ENCODE measurements around the gene CAMKMT. TPM values are rescaled to one million over a fixed set of nuclear protein-coding genes. Genes with fewer than 3 reads are reported as not detected.

CAMKMT gene
- total and polyA plus RNA-seq, 9 of the 15 experiments (the other 6 are each of a cell fraction or from before 2014, with no cell fraction given), result 1.6 to 15.3 (median 7.4) TPM

DNA sequence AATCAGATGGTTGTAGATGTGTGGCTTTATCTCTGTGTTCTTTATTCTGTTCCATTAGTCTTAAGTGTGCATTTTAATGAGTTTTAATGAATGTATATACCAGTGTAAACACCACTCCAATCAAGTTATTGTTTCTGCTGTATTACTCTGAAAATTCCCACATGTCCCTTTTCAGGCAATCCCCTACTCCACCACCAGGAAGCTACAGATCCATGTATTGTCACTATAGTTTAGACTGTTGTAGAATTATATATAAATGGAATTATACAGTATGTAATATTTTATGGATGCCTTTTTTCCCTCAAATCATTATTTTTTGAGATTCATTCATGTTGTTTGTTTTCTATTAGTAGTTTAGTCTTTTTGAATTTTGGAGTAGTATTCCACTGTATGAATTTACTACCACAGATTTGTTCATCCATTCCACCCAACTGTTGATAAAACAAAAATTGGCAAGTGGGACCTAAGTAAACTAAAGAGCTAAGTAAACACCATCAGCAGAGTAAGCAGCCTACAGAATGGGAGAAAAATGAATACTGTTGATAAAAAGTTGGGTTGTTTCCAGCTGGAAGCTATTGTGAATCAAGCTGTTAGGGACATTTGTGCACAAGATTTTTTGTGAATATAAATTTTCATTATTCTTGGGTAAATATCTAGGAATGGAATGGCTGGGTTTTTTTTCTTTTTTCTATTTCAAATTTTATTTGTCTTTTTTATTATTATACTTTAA is 262.0 kb downstream of the CAMKMT start:
- intact Hi-C loops (cut with micrococcal nuclease), result no loop called here

More for the DNA sequence above, 262.0 kb downstream of the CAMKMT start:
- ATAC-seq (no peak), DNase-seq (ENCODE audit: extremely low read depth in 1 of 4, low spot score in 3 of 4) (no peak), FAIRE-seq (no peak)
- BruUV-seq (replicated peaks), result no TSS peak
- TF ChIP-seq FOXA1 (IDR thresholded peaks at IDR 0.05; ENCODE audit: borderline replicate concordance), result no peak
- no peak for TF ChIP-seq ZKSCAN1 (IDR thresholded peaks at IDR 0.05; ENCODE audit: low read depth, low read length)
- no peak for TF ChIP-seq HMG20B (CRISPR knock-in tag; IDR thresholded peaks at IDR 0.05)
- TF ChIP-seq KDM2B (CRISPR knock-in tag; IDR thresholded peaks at IDR 0.05), result no peak
- no peak for TF ChIP-seq ZNF324 (CRISPR knock-in tag; IDR thresholded peaks at IDR 0.05)
- TF ChIP-seq PURB (CRISPR knock-in tag; IDR thresholded peaks at IDR 0.05; ENCODE audit: low read depth), result no peak
- TF ChIP-seq, protein P1, sequence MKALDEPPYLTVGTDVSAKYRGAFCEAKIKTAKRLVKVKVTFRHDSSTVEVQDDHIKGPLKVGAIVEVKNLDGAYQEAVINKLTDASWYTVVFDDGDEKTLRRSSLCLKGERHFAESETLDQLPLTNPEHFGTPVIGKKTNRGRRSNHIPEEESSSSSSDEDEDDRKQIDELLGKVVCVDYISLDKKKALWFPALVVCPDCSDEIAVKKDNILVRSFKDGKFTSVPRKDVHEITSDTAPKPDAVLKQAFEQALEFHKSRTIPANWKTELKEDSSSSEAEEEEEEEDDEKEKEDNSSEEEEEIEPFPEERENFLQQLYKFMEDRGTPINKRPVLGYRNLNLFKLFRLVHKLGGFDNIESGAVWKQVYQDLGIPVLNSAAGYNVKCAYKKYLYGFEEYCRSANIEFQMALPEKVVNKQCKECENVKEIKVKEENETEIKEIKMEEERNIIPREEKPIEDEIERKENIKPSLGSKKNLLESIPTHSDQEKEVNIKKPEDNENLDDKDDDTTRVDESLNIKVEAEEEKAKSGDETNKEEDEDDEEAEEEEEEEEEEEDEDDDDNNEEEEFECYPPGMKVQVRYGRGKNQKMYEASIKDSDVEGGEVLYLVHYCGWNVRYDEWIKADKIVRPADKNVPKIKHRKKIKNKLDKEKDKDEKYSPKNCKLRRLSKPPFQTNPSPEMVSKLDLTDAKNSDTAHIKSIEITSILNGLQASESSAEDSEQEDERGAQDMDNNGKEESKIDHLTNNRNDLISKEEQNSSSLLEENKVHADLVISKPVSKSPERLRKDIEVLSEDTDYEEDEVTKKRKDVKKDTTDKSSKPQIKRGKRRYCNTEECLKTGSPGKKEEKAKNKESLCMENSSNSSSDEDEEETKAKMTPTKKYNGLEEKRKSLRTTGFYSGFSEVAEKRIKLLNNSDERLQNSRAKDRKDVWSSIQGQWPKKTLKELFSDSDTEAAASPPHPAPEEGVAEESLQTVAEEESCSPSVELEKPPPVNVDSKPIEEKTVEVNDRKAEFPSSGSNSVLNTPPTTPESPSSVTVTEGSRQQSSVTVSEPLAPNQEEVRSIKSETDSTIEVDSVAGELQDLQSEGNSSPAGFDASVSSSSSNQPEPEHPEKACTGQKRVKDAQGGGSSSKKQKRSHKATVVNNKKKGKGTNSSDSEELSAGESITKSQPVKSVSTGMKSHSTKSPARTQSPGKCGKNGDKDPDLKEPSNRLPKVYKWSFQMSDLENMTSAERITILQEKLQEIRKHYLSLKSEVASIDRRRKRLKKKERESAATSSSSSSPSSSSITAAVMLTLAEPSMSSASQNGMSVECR (CRISPR knock-in tag; IDR thresholded peaks at IDR 0.05), result no peak
- TF ChIP-seq SMARCE1 (IDR thresholded peaks at IDR 0.05), result no peak
- TF ChIP-seq ADNP (tag; IDR thresholded peaks at IDR 0.05), result no peak
- no peak overlapping the region for H3K9ac ChIP-seq (ENCODE audit: insufficient read depth in 1 of 2, low read depth in 2 of 2, low read length in 2 of 2)
- H3K27me3 ChIP-seq (ENCODE audit: control insufficient read depth in 2 of 2, insufficient read depth in 2 of 2, low read length in 2 of 2), result no peaks in the 10 kb centered on the region
- H2AFZ ChIP-seq (ENCODE audit: low read depth, low read length), result no peak overlapping the region
- H3K4me2 ChIP-seq (ENCODE audit: insufficient read depth, low read length), result no peak overlapping the region
- no peaks in the 10 kb centered on the region for H3K79me2 ChIP-seq (ENCODE audit: control insufficient read depth, insufficient read depth, low read length)
- no peaks in the 10 kb centered on the region for H3K9me1 ChIP-seq (ENCODE audit: control insufficient read depth, insufficient read depth, low read length)
- in situ Hi-C loops (cut with MboI), result no loop called here
- H3K4me3 ChIP-seq, result no peak overlapping the region
- H3K36me3 ChIP-seq (ENCODE audit: control insufficient read depth, insufficient read depth, low read length), result no peaks in the 10 kb centered on the region
- CTCF ChIA-PET (ENCODE audit: low intra/inter-chr PET ratio), result no interaction called here
- H3K4me1 ChIP-seq (replicated peaks in 1 of 2; ENCODE audit: control insufficient read depth in 2 of 2, insufficient read depth in 2 of 2, low read length in 2 of 2), result no peaks in the 10 kb centered on the region
- POLR2A ChIA-PET, result no interaction called here
- H3K9me3 ChIP-seq (replicated peaks; ENCODE audit: control insufficient read depth, insufficient read depth, low read depth, low read length), result no peaks in the 10 kb centered on the region
- H4K20me1 ChIP-seq (replicated peaks; ENCODE audit: control insufficient read depth, insufficient read depth, low read length), result no peaks in the 10 kb centered on the region
- H3K27ac ChIP-seq (ENCODE audit: extremely low read depth, low read depth, low read length), result no peak overlapping the region
